NCI-H1048 (cell line): ENCODE results near the gene HHATL.

ENCODE experiments used
- DNase-seq: peaks from one replicate; lab custom pipeline; 2025; lab: John Stamatoyannopoulos, UW

HHATL gene

GRCh38 chr3:42712344-42712648 is 9.7 kb upstream of the HHATL start:
- no peak for DNase-seq

DNA sequence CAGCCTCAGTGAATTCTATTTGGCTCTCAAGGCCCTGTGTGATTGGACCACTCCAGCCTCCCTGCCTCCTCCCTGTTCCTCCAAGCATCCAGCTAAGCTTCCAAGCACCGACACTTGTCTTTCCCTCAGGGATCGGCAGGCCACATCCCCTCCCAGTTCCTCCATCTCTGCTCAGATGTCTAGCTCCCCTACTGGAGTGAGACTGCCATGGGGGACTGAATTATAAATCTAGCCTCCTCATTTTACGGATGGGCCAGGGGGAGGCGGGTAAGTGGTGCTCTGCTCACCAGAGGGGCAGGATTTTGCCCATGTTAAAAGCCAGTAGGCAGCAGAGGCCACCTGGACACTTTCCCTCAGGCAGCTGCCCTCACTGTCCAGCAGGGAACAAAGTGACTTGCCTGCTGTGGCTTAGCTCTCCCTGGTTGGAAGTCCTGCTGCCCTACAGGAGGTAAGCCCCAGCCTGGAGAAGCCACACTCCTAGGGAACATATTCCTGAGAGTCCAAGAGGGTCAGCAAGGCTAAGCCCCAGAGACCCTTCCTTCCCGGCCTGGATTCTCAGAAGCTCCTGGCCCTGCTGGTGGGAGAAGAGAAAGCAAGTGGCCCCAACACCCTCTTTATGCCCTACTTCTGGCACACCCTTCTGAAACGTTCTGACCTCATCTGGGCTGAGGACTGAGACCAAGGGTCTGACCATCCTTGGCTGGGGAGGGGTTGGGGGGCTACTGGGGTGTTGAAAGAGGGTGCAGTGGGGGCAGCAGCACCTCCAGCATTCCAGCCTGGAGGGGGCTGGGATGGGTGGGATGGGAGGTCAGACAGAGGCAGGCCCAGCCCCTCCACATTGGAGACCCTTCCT is 9.1 kb upstream of the HHATL start:
- no peak for DNase-seq

GRCh38 chr3:42710323-42711021 is 7.9 kb upstream of the HHATL start:
- no peak for DNase-seq

- DNase-seq: no peak
These were observed 7.0 kb upstream of the HHATL start for GRCh38 chr3:42709621-42710020.

DNA sequence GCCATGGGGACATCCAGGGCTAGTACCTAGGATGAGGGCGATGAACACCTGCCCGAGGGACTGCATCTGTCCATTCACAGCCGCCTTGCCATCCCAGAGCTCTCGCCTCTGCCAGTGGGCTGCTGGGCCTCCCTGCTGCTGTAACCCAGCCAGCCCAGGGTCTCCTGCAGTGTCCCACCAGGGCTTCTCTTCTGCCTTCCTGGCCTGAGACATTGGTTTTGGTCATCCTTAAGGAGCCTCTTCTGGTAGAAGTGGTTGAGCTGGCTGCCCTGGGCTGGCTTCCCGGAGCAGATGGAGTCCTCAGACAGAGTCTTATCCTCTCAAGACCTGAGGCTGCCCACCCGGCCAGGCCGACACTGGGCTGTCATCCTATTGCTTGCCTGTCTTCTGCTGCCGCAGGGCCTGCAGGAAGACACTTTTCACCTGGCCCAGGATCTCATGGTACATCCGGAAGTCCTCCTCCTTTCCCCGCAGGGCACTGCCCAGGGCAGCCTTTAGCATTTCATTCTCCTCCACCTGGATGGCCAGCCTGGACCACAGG is 6.1 kb upstream of the HHATL start:
- DNase-seq: no peak

DNA sequence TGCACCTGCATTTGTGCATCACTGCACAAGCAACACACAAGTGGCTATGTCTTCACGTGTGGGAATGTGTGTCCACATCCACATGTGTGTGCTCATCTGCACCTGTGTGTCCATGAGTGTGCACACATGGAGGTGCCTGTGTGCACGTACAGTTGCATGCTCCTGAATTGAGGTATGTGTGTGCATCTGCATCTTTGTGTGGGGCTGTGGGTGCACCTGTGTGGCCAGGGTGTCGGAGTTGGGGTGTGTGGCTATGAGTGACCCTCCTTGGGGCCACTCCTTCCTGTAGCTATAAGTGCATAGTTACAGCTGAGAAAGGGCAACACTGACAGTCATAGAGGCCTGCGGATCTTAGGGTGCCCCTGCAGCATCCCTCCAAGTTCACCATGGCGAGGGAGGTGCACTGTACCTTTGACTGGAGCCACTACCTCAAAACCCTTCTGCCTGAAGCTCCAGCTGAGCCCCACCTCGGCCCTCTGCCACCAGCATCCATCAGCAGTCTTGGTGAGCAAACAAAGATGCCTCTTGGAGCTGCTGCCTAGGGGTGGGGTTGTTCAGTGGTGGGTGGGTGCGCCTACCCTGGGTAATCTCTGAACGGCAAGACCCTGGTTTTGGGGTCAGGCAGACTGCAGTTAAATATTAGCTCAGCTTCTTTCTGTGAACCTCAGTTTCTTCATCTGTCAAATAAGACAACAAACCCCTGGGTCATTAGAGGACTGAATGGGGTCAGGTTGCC is 5.2 kb upstream of the HHATL start:
- DNase-seq: no peak

- no peak for DNase-seq
These were observed 4.4 kb upstream of the HHATL start for GRCh38 chr3:42706721-42707619.

DNA sequence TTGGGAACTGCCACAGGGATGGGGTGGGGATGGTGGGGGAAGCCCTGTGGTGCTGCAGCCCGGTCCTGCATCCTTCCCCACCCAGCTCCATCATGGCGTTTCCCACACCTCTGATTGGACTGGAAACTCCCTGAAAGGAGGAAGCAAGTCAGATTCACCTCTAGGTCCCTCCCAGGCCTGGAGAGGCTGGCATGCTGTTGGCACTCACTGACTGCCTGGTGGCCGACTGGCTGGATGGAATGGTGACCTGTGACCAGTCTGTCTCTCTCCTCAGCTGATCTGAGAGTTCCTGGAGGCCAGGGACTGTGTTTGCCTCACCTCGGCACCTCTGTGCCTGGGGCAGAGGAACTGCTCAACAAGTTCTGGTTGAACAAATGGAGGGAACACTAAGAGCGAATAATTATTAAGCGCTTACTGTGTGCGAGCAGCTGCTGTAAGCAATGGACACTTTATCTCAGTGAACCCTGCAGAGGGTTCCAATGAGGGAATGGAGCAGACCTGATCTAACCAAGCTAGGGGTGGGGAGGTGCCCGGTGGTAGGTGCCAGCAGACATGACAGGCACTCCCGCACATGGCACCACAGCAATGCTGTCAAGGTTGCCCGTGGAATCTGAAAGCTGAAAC is 3.5 kb upstream of the HHATL start:
- no peak for DNase-seq

DNA sequence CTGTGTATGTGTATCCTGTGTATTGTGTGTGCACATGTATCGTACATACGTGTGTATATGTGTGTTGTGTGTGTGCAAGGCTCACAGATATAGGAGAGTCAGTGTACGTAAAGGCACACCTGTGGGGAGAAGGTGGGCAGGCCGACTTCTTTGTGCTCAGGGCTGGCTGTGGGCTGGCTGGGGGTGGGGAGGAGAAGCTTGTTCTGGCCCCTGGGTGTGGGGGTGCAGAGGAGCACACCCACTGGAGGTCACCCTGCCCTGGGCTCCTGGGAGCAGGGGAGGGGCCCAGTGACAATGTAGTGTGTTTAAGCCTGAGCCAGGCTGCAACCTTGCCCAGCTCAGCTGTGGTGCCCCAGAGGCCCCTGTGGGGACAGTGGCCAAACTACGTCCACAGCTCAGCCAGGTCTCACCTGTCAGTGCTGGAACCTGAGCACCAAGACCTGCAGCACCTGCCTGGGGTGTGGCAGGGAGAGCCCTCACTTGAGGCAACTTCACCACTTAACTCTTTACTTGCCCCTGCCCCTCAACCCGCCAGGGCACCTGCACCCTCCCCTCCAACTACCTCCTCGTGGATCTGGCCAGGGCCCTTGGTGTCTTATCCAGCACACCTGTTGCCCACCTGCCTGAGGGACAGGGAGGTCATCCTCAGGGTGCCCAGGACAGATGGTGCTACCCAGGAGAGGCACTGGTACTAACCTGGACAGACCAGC is 2.6 kb upstream of the HHATL start:
- DNase-seq: no peak

DNA sequence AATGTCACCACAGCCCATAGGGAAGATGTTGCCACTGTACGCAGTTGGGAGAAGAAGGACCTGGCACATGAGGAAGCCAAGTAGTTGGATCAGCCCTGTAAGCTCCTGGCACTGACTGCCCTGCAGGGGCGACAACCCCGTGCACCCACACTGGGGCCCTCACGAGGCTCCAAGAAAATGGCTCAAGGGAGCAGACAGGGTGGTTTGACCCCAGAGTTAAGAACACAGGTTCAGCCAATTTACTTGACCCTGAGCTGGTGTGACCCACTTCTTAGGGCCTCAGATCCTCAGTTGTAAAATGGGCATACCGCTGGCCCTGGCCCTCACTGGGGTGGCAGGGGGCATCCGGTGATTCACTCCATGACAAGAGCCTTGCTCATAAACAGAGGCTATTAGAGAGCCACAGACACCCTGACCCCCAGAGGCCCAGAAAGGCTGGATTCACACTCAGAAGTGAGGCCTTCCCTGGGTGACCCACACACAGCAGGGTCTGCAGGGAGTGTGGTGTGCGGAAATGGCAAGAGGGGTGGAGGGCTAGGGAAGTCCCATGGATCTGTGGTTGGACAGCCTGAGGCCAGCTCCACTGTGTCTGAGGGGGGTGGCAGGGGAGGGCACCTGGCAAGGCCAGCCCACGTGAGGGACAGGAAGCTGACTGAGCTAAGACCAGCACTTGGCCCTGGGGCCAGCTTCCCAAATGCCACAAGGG is 1.7 kb upstream of the HHATL start:
- no peak for DNase-seq

- DNase-seq: no peak
These were observed 1.1 kb upstream of the HHATL start for GRCh38 chr3:42703695-42704025.

GRCh38 chr3:42702982-42703694 is 540 bp upstream of the HHATL start:
- no peak for DNase-seq

DNA sequence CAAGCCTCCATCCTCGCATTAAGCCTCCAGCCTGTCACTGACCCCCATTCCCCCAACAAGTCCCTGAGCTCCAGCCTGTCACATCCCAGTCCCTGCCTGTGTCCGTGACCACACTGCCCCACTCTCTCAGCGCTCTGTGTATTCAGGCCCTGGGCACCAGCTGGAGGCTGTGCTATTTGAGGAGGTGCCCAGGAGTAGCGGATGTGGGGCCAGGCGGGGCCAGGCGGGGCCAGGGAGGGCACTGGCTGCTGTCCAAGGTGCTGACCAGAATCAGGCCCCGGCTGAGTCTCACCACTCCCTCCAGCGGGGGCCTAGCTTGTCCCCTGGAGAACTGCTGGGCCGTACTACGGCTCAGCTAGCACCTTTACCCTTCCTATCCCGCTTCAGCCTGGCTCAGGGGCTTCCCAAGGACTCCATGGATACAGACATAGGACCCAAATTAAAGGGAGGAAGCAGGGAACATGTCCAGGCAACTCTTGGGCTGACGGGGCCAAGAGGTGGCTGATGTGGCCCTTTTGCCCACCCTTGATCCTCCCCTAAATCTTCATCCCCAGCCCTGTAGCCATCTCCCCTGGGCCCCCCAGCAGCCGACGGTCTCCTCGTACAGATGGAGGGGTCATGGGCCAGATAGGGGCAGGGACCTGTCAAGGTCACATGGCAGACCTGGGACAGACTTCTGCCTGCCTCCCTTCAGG is 1.1 kb downstream of the HHATL start:
- no peak for DNase-seq

- DNase-seq: no peak
These were observed 2.0 kb downstream of the HHATL start for GRCh38 chr3:42700366-42701288.

DNA sequence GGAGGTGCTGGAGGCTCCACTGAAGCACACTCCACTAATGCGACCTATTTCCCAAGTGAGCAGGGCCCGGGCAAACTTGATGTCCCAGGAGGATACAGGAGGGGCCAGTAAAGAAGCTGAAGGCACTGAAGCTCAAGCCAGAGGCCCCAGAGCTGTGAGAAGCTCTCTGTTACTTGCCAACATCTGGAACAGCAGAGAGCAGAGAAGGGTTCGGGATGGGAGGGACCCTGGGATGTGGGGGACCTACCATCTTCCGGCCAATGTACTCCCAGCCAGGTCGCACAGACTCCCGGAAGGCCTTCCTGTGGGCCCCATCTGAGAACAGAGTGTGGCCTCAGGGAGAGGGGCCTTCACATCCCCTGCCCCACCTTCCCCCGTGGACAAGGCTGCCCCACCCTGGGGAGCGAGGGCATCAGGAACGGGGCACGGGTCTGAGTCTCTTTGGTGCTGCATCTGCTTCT is 3.1 kb downstream of the HHATL start:
- no peak for DNase-seq

GRCh38 chr3:42698911-42699230 is 3.7 kb downstream of the HHATL start:
- DNase-seq: no peak

GRCh38 chr3:42698216-42698910 is 4.2 kb downstream of the HHATL start:
- DNase-seq: no peak
